PC-3 (cell line): ENCODE measurements around the gene BTBD18. TPM values are rescaled to one million over a fixed set of nuclear protein-coding genes. Genes with fewer than 3 reads are reported as not detected.
A peak's percentile ranks its signal among the peaks of the same experiment; 100 is the strongest.

ENCODE experiments used
- ATAC-seq: fragments of 200-7000 bp; cut with Tn5 transposase; 2 replicates; pipeline ENCODE4 v1.9.1; 2020; ENCODE audit warnings: mild to moderate bottlenecking, moderate library complexity
- BruUV-seq: library from RNA; stranded (reverse); fragments of 400-500 nt; replicated peaks from 2 replicates; lab custom pipeline; 2021; lab: Mats Ljungman, UMichigan
- CTCF ChIA-PET: fragments of 300-600 bp; sonication (Branson Sonifier 250); formaldehyde crosslinking; loops from one replicate; lab custom pipeline; 2022; ENCODE audit warnings: antibody characterized with exemption; lab: Charles Lee
- POLR2A ChIA-PET: fragments of 300-600 bp; sonication (Branson Sonifier 250); formaldehyde crosslinking; loops from one replicate; lab custom pipeline; 2022; ENCODE audit warnings: antibody characterized with exemption; ENCODE audit not compliant: unreplicated experiment; lab: Charles Lee
- DNase-seq: peaks from one replicate; pipeline ENCODE4 v3.0.0-alpha.2; 2015
- H2AFZ ChIP-seq: fragments of 300-600 bp; sonication (generic); 2 replicates; pipeline ENCODE4 v1.6.0; 2016; ENCODE audit warnings: antibody characterized with exemption, low read length
- H3F3A ChIP-seq: fragments of 300-600 bp; sonication (generic); one replicate; pipeline ENCODE4 v1.6.0; 2017; ENCODE audit warnings: antibody characterized with exemption, low read length, control low read depth, mild to moderate bottlenecking; ENCODE audit not compliant: unreplicated experiment
- H3K27ac ChIP-seq: fragments of 300-600 bp; sonication (generic); 2 replicates; pipeline ENCODE4 v1.5.1; 2016; ENCODE audit warnings: mild to moderate bottlenecking, low read length
- H3K27me3 ChIP-seq: fragments of 300-600 bp; sonication (generic); 2 replicates; pipeline ENCODE4 v1.6.1; 2016; ENCODE audit warnings: low read length, mixed read lengths
- H3K36me3 ChIP-seq: fragments of 300-600 bp; sonication (generic); 2 replicates; pipeline ENCODE4 v1.6.1; 2016; ENCODE audit warnings: low read depth, mixed run types, low read length, mixed read lengths
- H3K4me1 ChIP-seq: fragments of 300-600 bp; sonication (generic); 2 replicates; pipeline ENCODE4 v1.5.1; 2016; ENCODE audit warnings: low read length; ENCODE audit not compliant: insufficient read depth
- H3K4me2 ChIP-seq: fragments of 300-600 bp; sonication (generic); 2 replicates; pipeline ENCODE4 v1.6.0; 2016; ENCODE audit warnings: low read length
- H3K4me3 ChIP-seq: fragments of 300-600 bp; sonication (generic); 2 replicates; pipeline ENCODE4 v1.5.1; 2016; ENCODE audit warnings: mild to moderate bottlenecking, low read length, mixed read lengths
- H3K79me2 ChIP-seq: fragments of 300-600 bp; sonication (generic); 2 replicates; pipeline ENCODE4 v1.6.1; 2017; ENCODE audit warnings: low read length, mixed read lengths
- H3K9ac ChIP-seq: fragments of 300-600 bp; sonication (generic); 2 replicates; pipeline ENCODE4 v1.6.0; 2016; ENCODE audit warnings: mild to moderate bottlenecking, low read length
- H3K9me2 ChIP-seq: fragments of 300-600 bp; sonication (generic); replicated peaks from 2 replicates; pipeline ENCODE4 v1.6.1; 2016; ENCODE audit warnings: mixed run types, low read length, mixed read lengths
- H3K9me3 ChIP-seq: fragments of 300-600 bp; sonication (generic); 2 replicates; pipeline ENCODE4 v1.6.1; 2016; ENCODE audit warnings: low read length, mixed read lengths
- H4K20me1 ChIP-seq: fragments of 300-600 bp; sonication (generic); 2 replicates; pipeline ENCODE4 v1.6.1; 2016; ENCODE audit warnings: low read length, mixed read lengths
- CTCF ChIP-seq: fragments of 300-600 bp; sonication (generic); conservative IDR thresholded peaks from 2 replicates; pipeline ENCODE4 v1.5.1; 2017; ENCODE audit warnings: antibody characterized with exemption, low read depth, mild to moderate bottlenecking, low read length
- EZH2 ChIP-seq: fragments of 300-600 bp; sonication (generic); IDR thresholded peaks from one replicate; pipeline ENCODE4 v1.6.1; 2017; ENCODE audit warnings: antibody characterized with exemption, mild to moderate bottlenecking, low read length; ENCODE audit not compliant: unreplicated experiment
- EZH2phosphoT487 ChIP-seq: fragments of 300-600 bp; sonication (generic); IDR thresholded peaks from 2 replicates; pipeline ENCODE4 v1.6.1; 2018; ENCODE audit warnings: mild to moderate bottlenecking, antibody characterized with exemption, low read length, borderline replicate concordance
- intact Hi-C: fragments of 100-400 bp; cut with micrococcal nuclease; formaldehyde crosslinking; loops from 2 replicates; pipeline ENCODE4 v1.9.0; 2023
- total RNA-seq: library from RNA; depleted of rRNA; stranded (reverse); fragments of >200 nt; gene quantifications from 2 replicates; pipeline ENCODE4 v1.2.3, GENCODE V29; 2014

Gene BTBD18
- total RNA-seq, 1 experiment from 2014 or later, result not detected

- no peak for TF ChIP-seq EZH2phosphoT487
- TF ChIP-seq EZH2, result no peak
- no peak for TF ChIP-seq CTCF
- no peak for DNase-seq
- ChIA-PET POLR2A (interaction anchor here (0.6 to 0.9 kb wide), 2 partner anchors 15 to 20 kb away, joined by 7 to 8 read pairs; no protein-coding TSS in a partner anchor), CTCF (no interaction called here)
- Histone ChIP-seq H3F3A (peaks cover 16% of the 10 kb centered on the region), H3K4me2 (peak overlapping the region; percentile 73), H3K9me3 (no peaks in the 10 kb centered on the region), H3K9ac (peak overlapping the region; percentile 72), H3K4me1 (peaks cover 40% of the 10 kb centered on the region), H4K20me1 (no peaks in the 10 kb centered on the region), H3K9me2 (no peaks in the 10 kb centered on the region), H2AFZ (no peak overlapping the region), H3K36me3 (peaks cover 48% of the 10 kb centered on the region), H3K79me2 (peaks cover 88% of the 10 kb centered on the region), H3K4me3 (peak overlapping the region; percentile 24; the same call in 1 of the 2 replicates), H3K27me3 (no peaks in the 10 kb centered on the region), H3K27ac (peak overlapping the region; percentile 95)
- ATAC-seq, result no peak
- TSS peak; percentile 52 for BruUV-seq
- intact Hi-C loops, result loop anchor here (1.0 kb wide), 2 partner anchors 14 to 81 kb away; partner anchors contain the start of genes MED19 and TMX2
Measured at GRCh38 chr11:57793351-57794115, 41.9 kb upstream of the BTBD18 start.

DNA sequence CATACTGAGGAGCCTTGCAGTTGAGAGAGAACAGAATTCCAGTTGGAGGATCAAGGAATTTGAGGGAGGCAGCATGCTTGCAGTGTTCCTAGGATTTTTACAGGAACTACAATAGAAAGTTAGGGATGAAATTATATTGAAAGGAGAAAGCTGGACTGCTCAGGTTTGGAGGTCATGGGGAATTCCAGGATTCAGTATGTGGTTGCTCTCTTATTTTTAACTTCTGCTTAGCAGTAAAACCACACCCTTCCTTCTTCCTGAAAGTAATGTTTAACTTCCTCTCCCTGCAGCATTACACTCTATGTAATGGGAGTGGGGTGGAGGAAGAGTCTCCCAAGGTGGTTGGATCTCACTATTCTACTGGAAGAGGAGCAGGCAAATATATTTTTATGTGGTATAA, 41.3 kb upstream of the BTBD18 start:
- TF ChIP-seq CTCF, result no peak
- no peak for TF ChIP-seq EZH2
- TF ChIP-seq EZH2phosphoT487, result no peak
- H3K27ac ChIP-seq, result peak overlapping the region; percentile 95
- intact Hi-C loops, result loop anchor here (1.0 kb wide), 2 partner anchors 14 to 81 kb away; partner anchors contain the start of genes MED19 and TMX2
- peaks cover 12% of the 10 kb centered on the region for H3F3A ChIP-seq
- H3K4me2 ChIP-seq, result peak overlapping the region; percentile 73
- no peaks in the 10 kb centered on the region for H3K9me2 ChIP-seq
- DNase-seq (peak; percentile 80), ATAC-seq (peak; percentile 98)
- H3K9ac ChIP-seq, result peak overlapping the region; percentile 72
- H3K9me3 ChIP-seq, result no peaks in the 10 kb centered on the region
- H3K4me1 ChIP-seq, result peaks cover 35% of the 10 kb centered on the region
- POLR2A ChIA-PET, result interaction anchor here (0.6 to 0.9 kb wide), 2 partner anchors 14 kb away, joined by 4 to 7 read pairs; no protein-coding TSS in a partner anchor
- peak overlapping the region; percentile 37; the same call in 1 of the 2 replicates for H3K4me3 ChIP-seq
- peaks cover 91% of the 10 kb centered on the region for H3K79me2 ChIP-seq
- H4K20me1 ChIP-seq, result no peaks in the 10 kb centered on the region
- CTCF ChIA-PET, result no interaction called here
- no peak overlapping the region for H2AFZ ChIP-seq
- no TSS peak for BruUV-seq
- no peaks in the 10 kb centered on the region for H3K27me3 ChIP-seq
- H3K36me3 ChIP-seq, result peaks cover 45% of the 10 kb centered on the region
